Measurements from ENCODE around the gene INAFM2.

- TF ChIP-seq, protein P1, sequence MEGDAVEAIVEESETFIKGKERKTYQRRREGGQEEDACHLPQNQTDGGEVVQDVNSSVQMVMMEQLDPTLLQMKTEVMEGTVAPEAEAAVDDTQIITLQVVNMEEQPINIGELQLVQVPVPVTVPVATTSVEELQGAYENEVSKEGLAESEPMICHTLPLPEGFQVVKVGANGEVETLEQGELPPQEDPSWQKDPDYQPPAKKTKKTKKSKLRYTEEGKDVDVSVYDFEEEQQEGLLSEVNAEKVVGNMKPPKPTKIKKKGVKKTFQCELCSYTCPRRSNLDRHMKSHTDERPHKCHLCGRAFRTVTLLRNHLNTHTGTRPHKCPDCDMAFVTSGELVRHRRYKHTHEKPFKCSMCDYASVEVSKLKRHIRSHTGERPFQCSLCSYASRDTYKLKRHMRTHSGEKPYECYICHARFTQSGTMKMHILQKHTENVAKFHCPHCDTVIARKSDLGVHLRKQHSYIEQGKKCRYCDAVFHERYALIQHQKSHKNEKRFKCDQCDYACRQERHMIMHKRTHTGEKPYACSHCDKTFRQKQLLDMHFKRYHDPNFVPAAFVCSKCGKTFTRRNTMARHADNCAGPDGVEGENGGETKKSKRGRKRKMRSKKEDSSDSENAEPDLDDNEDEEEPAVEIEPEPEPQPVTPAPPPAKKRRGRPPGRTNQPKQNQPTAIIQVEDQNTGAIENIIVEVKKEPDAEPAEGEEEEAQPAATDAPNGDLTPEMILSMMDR (IDR thresholded peaks at IDR 0.05 in 8 of 11, conservative IDR thresholded peaks at IDR 0.05 in 3 of 11), result no peak
- TF ChIP-seq POLR2A (IDR thresholded peaks at IDR 0.05), result no peak
- TF ChIP-seq POLR2AphosphoS5 (IDR thresholded peaks at IDR 0.05), result no peak
Measured at GRCh38 chr15:40372981-40373380, 49.5 kb downstream of the INAFM2 start.
